Activated CD4-positive, alpha-beta T cell treated with anti-CD3 and anti-CD28 coated beads, Interleukin-2, Interleukin-6, amounts not matched to agents 100 ng/mL and 50 ng/mL, durations not matched to agents 16 hours and 8 hours (primary cell): ENCODE measurements around the gene PRKAG3.
"Not testable (repeated sequence)": the region's sequence is repeated elsewhere in the genome, so short reads cannot be mapped to it uniquely, and the experiment has no call there.

Experiments
- DNase-seq: peaks from one replicate; pipeline ENCODE4 v3.0.0-alpha.2; 2020

Gene PRKAG3

DNA sequence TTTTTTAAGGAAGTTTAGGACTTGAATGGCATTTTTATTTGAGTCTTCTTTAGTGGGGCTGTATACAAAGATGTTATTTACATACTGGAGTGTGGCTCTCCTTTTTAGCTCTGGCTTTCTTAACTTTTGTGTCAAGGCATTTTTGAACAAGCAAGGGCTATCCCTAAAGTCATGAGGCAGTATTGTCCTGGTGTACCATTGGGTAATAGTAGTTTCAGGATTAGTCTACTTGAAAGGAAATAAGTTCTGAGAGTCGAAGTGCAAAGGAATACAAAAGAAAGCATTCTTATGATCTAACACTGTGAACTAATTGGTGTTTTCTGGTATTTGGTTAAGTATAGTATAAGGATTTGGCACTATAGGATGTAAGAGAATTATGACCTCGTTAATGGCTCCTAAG, 51.6 kb downstream of the PRKAG3 start:
- DNase-seq, result peak; percentile 4

DNA sequence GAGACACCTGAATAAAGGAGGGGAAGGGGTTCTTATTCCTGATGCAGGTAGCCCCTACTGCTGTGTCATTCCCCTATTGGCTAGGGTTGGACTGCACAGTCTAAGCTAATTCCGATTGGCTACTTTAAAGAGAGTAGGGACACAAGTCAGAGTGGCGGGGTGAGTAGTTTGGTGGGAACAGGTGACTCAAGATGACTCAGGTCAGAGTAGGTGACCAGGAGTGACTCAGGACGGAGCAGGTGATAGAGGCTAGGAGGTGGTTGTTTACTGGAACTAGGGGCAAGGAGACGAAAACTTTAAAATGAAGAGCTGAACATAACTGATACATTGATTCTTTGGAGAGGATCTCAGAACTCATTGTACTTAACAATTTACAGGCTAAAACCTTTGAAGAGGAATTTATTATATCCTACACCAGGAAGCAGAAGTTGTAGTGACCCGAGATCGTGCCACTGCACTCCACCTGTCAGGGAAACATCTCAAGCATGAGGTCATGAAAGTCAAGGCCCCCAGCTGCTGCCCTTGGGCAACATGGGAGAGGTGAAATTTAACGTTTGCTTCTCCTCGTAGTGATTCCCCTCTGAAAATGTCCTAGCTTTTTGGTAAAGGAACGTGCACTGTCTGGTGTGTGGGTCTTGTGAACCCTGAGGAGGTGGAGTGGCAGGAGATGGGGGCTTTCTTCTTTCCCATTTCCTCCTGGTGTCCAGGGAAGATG, 54.2 kb downstream of the PRKAG3 start:
- no peak for DNase-seq

- DNase-seq, result no peak
These were observed 55.1 kb downstream of the PRKAG3 start for GRCh38 chr2:218776488-218776887.

DNA sequence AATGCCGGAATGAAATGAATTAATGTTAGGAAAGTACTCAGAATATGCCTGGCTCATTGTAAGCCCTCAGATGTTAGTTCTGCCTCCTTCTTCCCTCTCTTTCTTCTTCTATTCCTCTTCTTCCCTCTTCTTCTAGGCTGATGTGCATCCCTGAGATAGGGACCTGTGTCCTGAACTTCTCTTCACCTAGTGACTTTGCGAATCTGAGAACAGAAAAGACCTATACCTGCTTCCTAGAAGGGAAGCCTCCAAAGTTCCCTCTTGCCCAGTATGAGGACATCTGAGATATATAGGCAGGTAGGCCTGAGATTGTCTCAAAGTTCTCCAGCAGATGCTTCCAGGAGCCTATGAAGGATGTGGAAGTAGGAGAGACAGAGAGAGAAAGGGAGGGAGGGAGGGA, 57.7 kb downstream of the PRKAG3 start:
- no peak for DNase-seq

GRCh38 chr2:218772759-218773158, 58.8 kb downstream of the PRKAG3 start:
- not testable (repeated sequence) for DNase-seq
